Large intestine (tissue), 3 donors: ENCODE results near the gene LUC7L3. TPM values are rescaled to one million over a fixed set of nuclear protein-coding genes. Genes with fewer than 3 reads are reported as not detected.
A peak's percentile ranks its signal among the peaks of the same experiment; 100 is the strongest.

Source experiments
- DNase-seq, 2 donors: peaks; one replicate each; pipeline versions ENCODE4 v3.0.0 to v3.0.0-alpha.2; 2013
- H3K27ac ChIP-seq: one replicate; pipeline ENCODE4 v1.5.1; 2013; ENCODE audit warnings: low read length
- H3K27me3 ChIP-seq: 2 replicates; pipeline ENCODE4 v1.6.1; 2013; ENCODE audit warnings: low read length; ENCODE audit not compliant: control insufficient read depth, insufficient read depth
- H3K36me3 ChIP-seq: 2 replicates; pipeline ENCODE4 v1.6.1; 2013; ENCODE audit warnings: low read length; ENCODE audit not compliant: control insufficient read depth, insufficient read depth
- H3K4me1 ChIP-seq: one replicate; pipeline ENCODE4 v1.6.1; 2013; ENCODE audit warnings: low read length; ENCODE audit not compliant: control insufficient read depth, insufficient read depth
- H3K4me3 ChIP-seq: one replicate; pipeline ENCODE4 v1.5.1; 2013; ENCODE audit warnings: low read length
- H3K9me3 ChIP-seq: one replicate; pipeline ENCODE4 v1.6.1; 2013; ENCODE audit warnings: mild to moderate bottlenecking, low read depth, low read length, moderate library complexity; ENCODE audit not compliant: control insufficient read depth
- WGBS: methylation state at CpG from one replicate; pipeline ENCODE4 v1.1.5; 2013; ENCODE audit warnings: low lambda C conversion rate; ENCODE audit not compliant: insufficient coverage; 5-methylcytosine and 5-hydroxymethylcytosine counted together
- polyA plus RNA-seq: library from polyadenylated mRNA; unstranded; fragments of 120-200 nt; gene quantifications from one replicate; pipeline ENCODE4 v1.2.1, GENCODE V29; 2013

Gene LUC7L3
- polyA plus RNA-seq, 1 donor = 273 TPM

DNA sequence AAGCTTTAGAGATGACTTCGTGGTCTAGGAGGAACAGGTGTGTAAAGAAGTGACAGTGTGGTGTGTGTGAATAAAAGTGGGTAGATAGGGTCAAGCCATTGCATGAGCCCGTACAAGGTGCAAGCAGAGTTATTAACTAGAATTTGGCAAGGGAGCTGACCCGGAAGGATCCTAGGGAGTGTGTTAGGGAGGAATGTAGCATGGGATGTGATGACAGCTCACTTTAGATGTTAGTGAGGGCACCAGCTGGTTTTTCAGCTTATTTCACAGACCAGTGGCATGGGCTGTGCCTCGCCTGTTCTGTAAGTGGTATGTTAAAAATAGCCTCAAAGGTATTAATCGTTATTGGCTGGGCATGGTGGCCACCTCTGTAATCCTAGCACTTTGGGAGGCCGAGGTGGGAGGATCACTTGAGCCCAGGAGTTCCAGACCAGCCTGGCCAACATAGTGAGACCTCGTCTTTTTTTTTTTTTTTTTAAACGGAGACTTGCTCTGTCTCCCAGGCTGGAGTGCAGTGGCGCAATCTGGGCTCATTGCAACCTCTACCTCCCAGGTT, 39.7 kb downstream of the LUC7L3 start:
- Histone ChIP-seq H3K36me3 (peaks cover 4% of the 10 kb centered on the region), H3K9me3 (no peaks in the 10 kb centered on the region), H3K27ac (no peak overlapping the region), H3K4me3 (no peak overlapping the region), H3K4me1 (peaks cover 19% of the 10 kb centered on the region), H3K27me3 (no peaks in the 10 kb centered on the region)
- WGBS = no CpG with 5 or more reads among the region's 9 CpGs
- DNase-seq = no peak

DNA sequence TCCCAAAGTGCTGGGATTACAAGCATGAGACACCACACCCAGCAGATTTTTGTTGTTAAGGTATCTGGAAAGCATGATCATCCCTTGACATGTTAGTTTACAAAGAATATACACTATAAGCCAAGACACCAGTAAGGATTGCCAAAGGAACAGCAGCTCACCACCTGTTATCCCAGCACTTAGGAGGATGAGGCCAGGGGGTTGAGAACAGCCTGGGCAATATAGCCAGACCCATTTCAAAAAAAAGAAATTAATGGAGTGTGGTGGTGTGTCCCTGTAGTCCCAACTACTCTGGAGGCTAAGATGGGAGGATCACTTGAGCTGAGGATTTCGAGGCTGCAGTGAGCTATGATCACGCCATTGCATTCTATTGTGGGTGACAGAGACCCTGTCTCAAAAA, 42.8 kb downstream of the LUC7L3 start:
- Histone ChIP-seq H3K27ac (no peak overlapping the region), H3K4me3 (no peak overlapping the region), H3K36me3 (no peaks in the 10 kb centered on the region), H3K9me3 (no peaks in the 10 kb centered on the region), H3K27me3 (no peaks in the 10 kb centered on the region), H3K4me1 (peaks cover 43% of the 10 kb centered on the region)
- DNase-seq = no peak
- WGBS = no CpG with 5 or more reads among the region's 2 CpGs

DNA sequence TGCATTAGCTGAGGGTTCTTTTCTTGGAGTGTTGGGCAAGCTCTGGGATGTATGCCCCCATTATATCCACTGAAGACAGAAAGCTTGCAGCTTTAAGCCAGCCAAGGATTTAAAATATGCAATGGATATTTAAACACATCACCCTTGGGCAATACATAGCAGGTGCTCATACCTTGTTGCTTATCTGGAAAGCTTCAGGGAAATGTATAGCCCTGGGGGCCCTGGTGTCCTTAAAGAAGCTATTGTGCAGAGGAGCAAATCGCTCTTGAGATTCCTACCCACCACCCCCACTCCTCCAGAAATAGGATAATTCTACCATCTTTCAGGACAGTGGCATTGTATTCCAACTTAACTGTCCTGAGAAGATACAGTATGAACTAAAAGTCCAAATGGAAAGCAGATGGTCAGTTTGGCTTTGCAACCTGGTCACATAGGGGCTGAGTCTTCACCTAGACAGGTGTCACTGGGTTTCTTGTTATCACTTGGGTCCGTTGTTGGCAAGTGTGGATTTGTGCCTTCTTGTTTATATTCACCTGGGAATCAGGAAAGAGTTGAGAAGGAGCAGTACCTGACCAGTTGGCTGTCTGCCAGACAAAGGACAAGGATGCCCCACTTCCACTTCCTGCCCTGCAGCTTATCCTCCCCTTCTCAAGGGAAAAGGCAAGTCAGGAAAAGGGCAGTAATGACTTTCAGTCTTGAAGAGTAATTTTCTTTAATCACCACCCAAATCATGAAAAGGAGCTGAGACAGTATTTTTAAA, 44.5 kb downstream of the LUC7L3 start:
- no CpG with 5 or more reads among the region's 2 CpGs for WGBS
- no peak overlapping the region for H3K4me3 ChIP-seq
- H3K27me3 ChIP-seq = no peaks in the 10 kb centered on the region
- H3K36me3 ChIP-seq = no peaks in the 10 kb centered on the region
- peak overlapping the region; percentile 88 for H3K27ac ChIP-seq
- peaks cover 55% of the 10 kb centered on the region for H3K4me1 ChIP-seq
- peak; percentile 67 to 83 for DNase-seq
- no peaks in the 10 kb centered on the region for H3K9me3 ChIP-seq

DNA sequence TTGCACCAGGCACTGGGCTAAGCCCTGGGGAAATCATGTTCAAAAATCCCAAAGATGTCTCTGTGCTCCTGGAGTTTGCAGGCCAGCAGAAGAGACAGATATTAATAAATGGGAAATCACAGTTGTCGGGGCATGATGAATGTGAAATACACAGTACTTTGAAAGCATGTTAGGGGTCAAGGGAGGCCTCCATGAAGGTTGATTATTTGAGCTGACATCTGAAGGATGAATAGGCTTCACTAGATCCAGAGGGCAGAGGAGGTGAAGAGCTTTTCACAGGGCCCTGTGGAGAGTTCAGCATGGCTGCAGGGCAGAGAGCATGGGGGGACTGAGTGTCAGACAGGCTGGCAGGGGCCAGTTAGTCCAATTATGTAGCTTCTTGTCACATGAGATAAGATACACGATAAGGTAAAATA, 45.3 kb downstream of the LUC7L3 start:
- Histone ChIP-seq H3K36me3 (no peaks in the 10 kb centered on the region), H3K4me3 (no peak overlapping the region), H3K27ac (peak overlapping the region; percentile 88), H3K4me1 (peaks cover 58% of the 10 kb centered on the region), H3K9me3 (no peaks in the 10 kb centered on the region), H3K27me3 (no peaks in the 10 kb centered on the region)
- WGBS = 31% methylated on average over 2 of the region's 2 CpGs
- no peak for DNase-seq

DNA sequence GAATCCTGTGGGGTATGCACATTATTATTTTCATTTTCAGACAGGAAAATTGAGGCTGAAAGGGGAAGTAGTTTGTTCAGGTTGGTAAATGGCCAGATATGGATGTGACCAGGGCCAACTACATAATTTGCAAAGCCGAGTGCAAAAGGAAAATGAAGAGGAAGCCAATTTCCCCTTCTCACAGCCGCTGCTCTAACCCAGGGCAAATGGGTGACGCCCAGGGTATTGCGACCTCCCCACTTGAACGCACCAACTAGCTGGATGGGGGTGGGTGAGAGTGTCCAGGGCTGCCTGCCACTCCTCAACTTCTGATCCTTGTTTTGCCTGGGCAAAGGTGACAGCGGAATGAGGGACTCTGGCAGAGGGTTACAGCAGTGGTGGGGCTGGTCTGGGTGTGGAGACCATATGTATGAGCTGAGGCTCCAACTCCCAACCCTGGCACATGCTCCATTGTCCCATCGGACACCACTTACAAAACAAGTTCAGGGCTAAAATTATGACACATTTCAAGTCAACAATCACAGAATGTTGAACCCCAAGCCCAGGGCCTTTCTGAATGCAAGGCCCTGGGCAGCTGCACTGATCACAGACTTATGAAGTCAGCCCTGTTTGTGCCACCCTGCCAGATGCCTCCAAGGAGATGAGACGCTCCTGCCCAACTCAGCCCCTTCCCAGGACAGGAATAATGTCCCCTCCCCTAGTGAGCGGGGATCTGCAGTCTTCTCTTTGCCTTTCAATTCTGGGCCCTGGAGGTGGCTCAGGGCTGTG, 46.2 kb downstream of the LUC7L3 start:
- H3K9me3 ChIP-seq = no peaks in the 10 kb centered on the region
- WGBS = no CpG with 5 or more reads among the region's 9 CpGs
- H3K27ac ChIP-seq = peak overlapping the region; percentile 88
- peak overlapping the region; percentile 30 for H3K4me3 ChIP-seq
- no peaks in the 10 kb centered on the region for H3K27me3 ChIP-seq
- peak; percentile 42 to 81 for DNase-seq
- H3K4me1 ChIP-seq = peaks cover 58% of the 10 kb centered on the region
- H3K36me3 ChIP-seq = no peaks in the 10 kb centered on the region

DNA sequence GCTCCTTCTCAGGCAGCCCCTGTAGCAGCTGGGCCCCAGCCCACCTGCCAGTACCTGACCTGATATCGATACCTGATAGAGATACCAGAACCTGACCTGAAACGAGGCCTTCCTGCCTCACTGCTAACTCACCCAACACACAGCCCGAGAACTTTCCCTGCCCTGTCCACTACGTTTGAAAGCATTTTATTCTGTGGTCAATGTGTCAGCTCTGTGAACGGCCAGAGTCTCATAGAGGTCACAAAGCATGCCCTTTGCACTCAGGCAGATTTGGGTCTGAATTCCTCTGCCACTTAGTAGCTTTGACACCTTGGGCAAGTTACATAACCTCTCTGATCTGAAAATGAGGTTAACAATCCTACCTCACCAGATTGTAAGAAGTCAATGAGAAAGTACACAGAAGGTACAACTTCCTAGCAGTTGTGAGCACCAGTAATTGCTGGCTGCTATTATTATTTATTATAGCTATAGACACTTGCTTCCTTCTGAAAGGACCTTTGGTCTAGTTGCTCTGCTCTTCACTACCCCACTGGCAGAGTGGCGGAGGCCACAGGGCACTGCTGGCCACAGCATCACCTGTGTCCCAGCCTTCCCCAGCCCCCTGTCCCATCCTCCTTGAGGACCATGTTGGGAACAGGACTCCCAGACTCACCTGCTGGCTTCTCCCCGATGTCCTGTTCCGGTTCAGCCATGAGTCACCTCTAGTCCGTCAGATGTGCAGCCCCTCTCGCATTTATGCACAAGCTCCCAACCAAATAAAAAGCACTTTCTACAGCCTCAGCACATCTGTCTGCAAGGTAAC, 47.0 kb downstream of the LUC7L3 start:
- peak; percentile 45 to 83 for DNase-seq
- Histone ChIP-seq H3K27me3 (no peaks in the 10 kb centered on the region), H3K27ac (peak overlapping the region; percentile 88), H3K4me1 (peaks cover 58% of the 10 kb centered on the region), H3K9me3 (no peaks in the 10 kb centered on the region), H3K36me3 (no peaks in the 10 kb centered on the region), H3K4me3 (peak overlapping the region; percentile 30)
- no CpG with 5 or more reads among the region's 10 CpGs for WGBS

DNA sequence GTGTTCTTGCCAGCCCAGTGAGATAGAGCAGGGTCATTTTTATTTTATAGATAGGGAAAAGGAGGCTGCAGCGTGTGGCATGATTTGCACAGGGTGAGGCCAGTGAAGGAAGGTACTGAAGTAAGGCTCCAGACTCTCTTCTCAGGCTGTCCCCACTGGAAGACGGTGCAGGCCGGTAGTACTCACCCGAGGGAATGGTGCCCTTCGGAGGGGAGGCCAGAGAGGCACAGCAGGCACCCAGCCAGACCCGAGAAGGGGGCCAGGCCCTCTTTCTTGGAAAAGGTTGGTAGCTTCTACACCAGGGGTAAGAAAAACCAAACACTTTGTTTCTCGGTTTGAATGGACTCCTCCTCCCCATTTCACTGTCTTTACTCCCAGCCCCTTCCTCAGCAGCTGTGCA, 47.6 kb downstream of the LUC7L3 start:
- WGBS = no CpG with 5 or more reads among the region's 7 CpGs
- H3K4me3 ChIP-seq = peak overlapping the region; percentile 30
- H3K36me3 ChIP-seq = no peaks in the 10 kb centered on the region
- H3K27me3 ChIP-seq = no peaks in the 10 kb centered on the region
- H3K4me1 ChIP-seq = peaks cover 58% of the 10 kb centered on the region
- no peaks in the 10 kb centered on the region for H3K9me3 ChIP-seq
- DNase-seq = no peak
- peak overlapping the region; percentile 88 for H3K27ac ChIP-seq

DNA sequence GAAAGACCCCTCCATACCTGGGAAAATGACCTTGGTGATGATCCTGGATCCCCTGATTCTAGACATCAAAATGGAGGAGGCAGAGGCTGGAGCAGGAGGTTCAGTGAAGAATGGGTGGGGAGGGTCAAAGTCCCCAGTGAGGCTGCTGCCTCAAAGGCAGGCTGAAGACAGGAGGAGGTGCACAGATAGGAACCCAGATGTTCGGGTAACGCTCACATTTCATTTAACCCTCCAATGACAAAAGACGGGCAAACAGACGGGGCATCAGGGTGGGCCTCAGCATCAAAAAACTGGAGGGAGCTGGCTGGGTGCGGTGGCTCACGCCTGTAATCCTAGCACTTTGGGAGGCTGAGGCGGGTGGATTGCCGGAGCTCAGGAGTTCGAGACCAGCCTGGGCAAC, 48.0 kb downstream of the LUC7L3 start, which contains the start of gene ANKRD40CL:
TSS of gene ANKRD40CL (minus strand) at position 73 of the 400 bp plus-strand sequence. CDS start 605 bp downstream, outside the sequence.
- Histone ChIP-seq H3K27me3 (no peaks in the 10 kb centered on the region), H3K27ac (peak within 1 kb of the TSS; percentile 88), H3K36me3 (no peaks in the 10 kb centered on the region), H3K4me1 (peaks cover 58% of the 10 kb centered on the region), H3K9me3 (no peaks in the 10 kb centered on the region), H3K4me3 (peak within 1 kb of the TSS; percentile 30)
- WGBS = no CpG with 5 or more reads among the region's 9 CpGs
- peak; percentile 71 to 83 for DNase-seq

DNA sequence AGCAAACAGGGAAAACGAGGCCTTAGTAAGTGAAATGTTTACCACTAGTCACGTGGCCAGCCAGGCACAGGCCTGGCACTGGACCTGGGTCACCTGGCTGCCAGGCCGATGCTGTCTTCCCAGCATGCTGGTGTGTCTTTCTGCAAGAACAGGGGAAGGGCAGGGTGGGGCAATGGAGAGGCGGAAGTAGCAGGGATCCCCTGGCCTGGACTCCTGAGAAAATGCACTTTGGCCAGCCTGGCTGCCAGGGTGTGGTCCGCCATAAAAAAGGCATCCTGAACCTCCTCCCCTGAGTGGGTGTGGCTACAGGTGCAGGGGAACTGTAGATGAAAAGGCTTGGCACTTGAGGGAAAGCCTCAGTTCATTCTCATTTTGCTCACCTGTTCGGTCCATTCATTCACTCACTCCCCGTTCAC, 49.0 kb downstream of the LUC7L3 start:
- no CpG with 5 or more reads among the region's 7 CpGs for whole genome bisulfite sequencing
- DNase-seq = peak; percentile 98 to 99
- Histone ChIP-seq H3K27ac (peak overlapping the region; percentile 88), H3K4me3 (no peak overlapping the region), H3K36me3 (no peaks in the 10 kb centered on the region), H3K4me1 (peaks cover 55% of the 10 kb centered on the region), H3K27me3 (no peaks in the 10 kb centered on the region), H3K9me3 (no peaks in the 10 kb centered on the region)

DNA sequence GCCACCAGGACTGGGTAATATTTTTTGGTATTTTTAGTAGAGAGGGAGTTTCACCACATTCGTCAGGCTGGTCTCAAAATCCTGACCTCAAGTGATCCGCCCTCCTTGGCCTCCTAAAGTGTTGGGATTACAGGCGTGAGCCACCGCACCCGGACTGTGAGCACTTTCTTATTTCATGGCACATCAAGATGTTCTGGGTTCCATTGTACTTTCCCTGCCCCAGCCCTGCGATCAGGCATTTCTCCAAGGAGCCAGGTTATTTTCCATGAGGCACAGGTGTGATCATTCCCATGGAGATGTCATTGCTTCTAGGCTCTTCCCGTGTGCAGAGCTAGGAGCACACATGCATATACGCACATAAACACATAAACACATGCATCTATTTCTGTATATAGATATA, 50.5 kb downstream of the LUC7L3 start:
- WGBS = no CpG with 5 or more reads among the region's 8 CpGs
- H3K27ac ChIP-seq = no peak overlapping the region

More for the DNA sequence above, 50.5 kb downstream of the LUC7L3 start:
- Histone ChIP-seq H3K27me3 (no peaks in the 10 kb centered on the region), H3K4me3 (no peak overlapping the region), H3K36me3 (no peaks in the 10 kb centered on the region), H3K4me1 (peaks cover 40% of the 10 kb centered on the region), H3K9me3 (no peaks in the 10 kb centered on the region)
- DNase-seq = no peak
